ENCODE measurements around the gene PAX5.

GRCh38 chr9:36966371-36967097 lies 67.5 kb downstream of the PAX5 start:
- TF ChIP-seq CTCF (conservative IDR thresholded peaks at IDR 0.05) (no peak), EZH2 (IDR thresholded peaks at IDR 0.05; ENCODE audit: low read depth) (no peak)
